Stimulated activated CD8-positive, alpha-beta memory T cell treated with anti-CD3 and anti-CD28 coated beads, Interleukin-12 subunit alpha, Interleukin-12 subunit beta, amount 100 ng/mL, for 1 hour (primary cell): ENCODE results near the gene TSPO.

ENCODE experiments used
- DNase-seq: peaks from one replicate; pipeline ENCODE4 v3.0.0-alpha.2; 2020; ENCODE audit warnings: low read depth

Gene TSPO

GRCh38 chr22:43179146-43179910 lies 28.0 kb downstream of the TSPO start:
- DNase-seq: no peak

GRCh38 chr22:43179911-43180195 lies 28.5 kb downstream of the TSPO start:
- no peak for DNase-seq

DNA sequence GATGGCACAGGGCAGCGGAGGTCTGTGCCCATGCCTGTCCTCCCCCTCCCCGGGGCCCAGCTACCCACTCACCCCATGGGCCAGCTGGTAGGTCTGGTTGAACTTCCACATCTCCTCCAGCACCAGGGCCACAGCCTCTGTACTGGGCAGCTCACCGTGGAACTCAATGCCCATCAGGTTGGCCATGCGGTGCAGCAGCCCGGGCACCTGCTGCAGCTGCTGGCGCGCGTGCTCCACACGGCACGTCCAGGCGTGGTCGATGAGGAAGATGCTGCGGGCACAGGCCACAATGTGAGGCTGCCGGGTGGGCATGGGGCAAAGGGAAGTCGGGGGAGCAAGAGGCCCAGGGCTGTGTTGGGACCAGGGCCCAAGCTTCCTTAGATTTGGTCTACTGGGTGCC lies 29.3 kb downstream of the TSPO start:
- no peak for DNase-seq

GRCh38 chr22:43181321-43182076 lies 30.1 kb downstream of the TSPO start:
- DNase-seq: no peak

- no peak for DNase-seq
These were observed 30.8 kb downstream of the TSPO start for GRCh38 chr22:43182118-43182517.

GRCh38 chr22:43182726-43183125 lies 31.4 kb downstream of the TSPO start:
- DNase-seq: no peak

GRCh38 chr22:43183496-43184277 lies 32.3 kb downstream of the TSPO start:
- no peak for DNase-seq

DNA sequence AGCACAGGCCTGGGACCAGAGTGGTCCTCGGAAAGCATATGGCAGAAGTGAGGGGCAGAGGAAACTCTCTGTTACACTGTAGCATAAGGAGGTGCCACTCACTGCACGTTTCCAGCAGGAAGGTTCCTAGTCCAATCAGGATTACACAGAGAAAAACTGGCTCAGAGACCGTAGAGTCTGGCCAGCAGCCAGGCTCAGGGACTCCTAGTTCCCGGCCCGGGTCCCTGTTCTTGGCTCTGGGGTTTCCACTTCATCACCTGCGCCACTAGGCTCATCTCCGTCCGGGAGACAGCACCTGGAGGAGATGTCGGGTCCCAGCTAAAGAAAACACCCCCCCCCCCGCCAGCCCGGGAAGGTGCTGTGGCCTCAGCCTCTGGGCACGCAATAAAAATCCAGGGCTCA lies 34.5 kb downstream of the TSPO start:
- no peak for DNase-seq

DNA sequence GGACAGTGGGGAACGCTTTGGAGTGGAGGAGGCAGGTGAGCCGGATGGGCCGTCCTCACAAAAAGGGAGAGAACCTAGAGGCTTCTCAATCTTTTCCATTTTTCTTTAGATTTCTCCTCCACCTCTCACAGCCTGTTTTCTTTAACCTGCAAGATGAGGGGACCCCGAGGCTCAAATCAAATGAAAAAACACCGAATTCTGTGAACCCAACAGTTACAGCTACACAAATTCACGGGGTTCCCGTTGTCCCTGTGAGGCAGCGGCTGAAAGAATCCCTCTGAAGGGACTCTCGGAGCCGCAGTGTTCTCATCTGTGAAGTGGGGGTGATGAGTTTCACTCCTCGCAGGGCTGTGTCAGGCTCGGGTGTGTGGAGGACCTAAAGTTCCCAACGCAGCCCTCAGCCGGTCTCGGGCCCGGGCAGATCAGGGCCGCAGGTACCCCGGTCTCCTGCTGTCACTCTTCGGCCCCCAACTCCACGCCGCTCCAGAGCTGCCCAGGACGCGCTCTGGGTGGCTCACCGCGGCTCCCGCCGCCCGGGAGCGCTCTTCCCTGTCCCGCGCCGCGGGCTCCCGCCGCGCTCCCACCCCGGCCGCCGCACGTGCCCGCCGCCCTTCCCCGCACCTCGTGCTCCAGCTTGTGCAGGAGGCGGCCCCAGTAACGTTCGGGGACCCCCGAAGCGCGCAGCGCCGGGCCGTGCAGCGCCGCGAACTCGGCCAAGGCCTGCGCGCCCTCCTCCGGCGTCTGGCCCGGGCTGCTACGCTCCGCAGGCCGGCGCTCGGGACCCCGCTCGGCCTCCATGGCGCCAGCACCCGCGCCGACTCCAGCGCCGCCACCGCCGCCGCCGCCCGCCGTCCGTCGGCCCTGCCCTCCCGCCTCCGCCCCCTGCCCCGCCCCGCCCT lies 35.2 kb downstream of the TSPO start, which contains the start of gene TTLL12:
Gene TTLL12 (minus strand): TSS at position 863 of the 899 bp plus-strand sequence. CDS start 65 bp downstream, at position 798.
- peak; percentile 21 for DNase-seq

GRCh38 chr22:43187171-43188099 lies 36.1 kb downstream of the TSPO start:
- peak; percentile 90 for DNase-seq

- no peak for DNase-seq
These were observed 37.6 kb downstream of the TSPO start for GRCh38 chr22:43188829-43189545.

GRCh38 chr22:43191831-43192230 lies 40.5 kb downstream of the TSPO start:
- no peak for DNase-seq

GRCh38 chr22:43197271-43197941 lies 46.0 kb downstream of the TSPO start:
- DNase-seq: no peak

GRCh38 chr22:43198126-43198525 lies 46.8 kb downstream of the TSPO start:
- DNase-seq: no peak

DNA sequence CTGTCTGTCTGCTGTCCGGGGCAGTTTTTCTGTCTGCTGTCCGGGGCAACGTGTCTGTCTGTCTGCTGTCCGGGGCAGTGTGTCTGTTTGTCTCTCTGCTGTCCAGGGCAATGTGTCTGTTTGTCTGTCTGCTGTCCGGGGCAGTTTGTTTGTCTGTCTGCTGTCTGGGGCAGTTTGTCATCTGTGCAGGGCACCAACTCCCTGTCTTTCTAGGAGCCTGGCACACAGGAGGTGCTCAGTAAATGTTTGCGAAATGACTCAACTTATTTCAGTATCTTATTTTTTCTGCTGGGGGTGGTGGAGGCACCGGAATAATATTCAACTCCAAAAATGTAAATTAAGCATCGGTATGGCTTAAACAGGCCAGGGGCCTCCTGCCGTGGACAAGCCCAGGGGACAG lies 47.6 kb downstream of the TSPO start:
- DNase-seq: no peak

DNA sequence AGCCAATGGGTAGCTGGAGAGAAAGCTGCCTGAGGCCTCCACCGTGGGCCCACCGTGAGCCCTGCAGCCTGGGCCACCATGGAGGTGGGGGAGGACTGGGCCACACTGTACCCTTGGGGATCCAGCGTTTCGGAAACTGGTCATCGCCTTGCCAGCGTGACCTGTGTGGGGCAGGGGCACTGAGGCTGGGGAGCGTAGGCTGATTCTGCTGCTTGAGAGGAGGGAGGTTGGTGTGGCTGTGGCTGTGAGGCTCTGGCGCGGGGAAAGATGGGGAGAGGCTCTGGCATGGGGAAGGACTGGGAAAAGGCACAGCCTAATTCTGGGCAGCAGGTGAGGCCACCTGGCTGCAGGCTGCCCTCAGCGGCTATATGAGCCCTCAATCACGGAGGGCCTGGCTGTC lies 48.2 kb downstream of the TSPO start:
- no peak for DNase-seq

- DNase-seq: no peak
These were observed 48.7 kb downstream of the TSPO start for GRCh38 chr22:43200031-43200430.

DNA sequence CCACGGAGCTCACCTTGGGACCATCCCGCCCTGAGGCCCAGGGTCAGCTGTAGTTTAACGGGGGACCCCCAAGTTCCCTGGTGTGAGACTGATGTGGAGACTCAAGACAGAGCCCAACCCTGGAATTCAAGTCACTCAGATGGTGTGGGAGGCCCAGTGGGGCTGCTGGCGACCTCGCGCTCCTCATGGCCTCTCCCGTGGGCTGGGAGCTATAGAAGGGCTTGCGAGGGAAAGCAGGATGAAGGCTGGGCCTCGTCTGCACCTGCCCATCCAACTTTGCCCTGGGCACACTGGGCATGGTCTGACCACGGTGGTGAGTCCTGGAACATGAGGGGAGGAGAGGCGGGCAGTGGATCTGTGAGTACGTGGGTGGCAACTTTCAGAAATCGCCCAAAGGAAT lies 49.2 kb downstream of the TSPO start:
- DNase-seq: no peak

DNA sequence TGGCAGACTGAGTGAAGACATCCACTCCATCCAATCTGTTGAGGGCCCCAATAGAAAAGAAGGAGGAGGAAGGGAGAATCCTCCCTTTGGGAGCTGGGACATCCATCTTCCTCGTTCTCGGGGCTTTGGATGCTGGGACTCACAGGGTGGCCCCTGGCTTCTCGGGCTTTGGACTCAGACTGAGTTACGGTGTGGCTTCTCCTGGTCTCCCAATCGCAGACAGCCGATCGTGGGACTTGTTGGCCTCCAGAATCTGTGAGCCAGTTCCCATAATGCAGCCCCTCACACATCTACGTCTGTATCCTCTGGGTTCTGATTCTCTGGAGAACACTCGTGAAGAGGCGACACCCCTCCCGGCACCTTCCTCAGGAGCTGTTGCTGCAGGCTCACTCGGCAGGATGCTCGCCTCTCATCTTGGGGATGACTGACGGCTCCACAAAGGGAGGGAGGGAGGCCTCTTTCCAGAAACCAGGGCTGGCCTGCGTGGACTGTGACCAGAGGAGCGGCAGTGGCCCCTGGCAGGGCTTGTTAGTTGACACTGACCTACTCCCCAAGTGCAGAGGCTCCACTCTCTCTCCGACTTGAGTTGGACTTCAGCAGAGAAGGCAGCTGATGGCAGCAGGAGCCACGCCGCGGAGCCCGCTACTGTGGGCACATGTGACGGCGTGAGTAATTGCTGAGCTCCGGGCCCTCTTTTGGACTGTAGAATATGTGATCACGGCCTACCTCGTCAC lies 50.3 kb downstream of the TSPO start:
- no peak for DNase-seq
